Activated naive CD8-positive, alpha-beta T cell treated with anti-CD3 and anti-CD28 coated beads, Interleukin-2, amount 50 U/mL, for 24 hours (primary cell): Measurements from ENCODE around the gene AOX1.
"Not testable (repeated sequence)": the region's sequence is repeated elsewhere in the genome, so short reads cannot be mapped to it uniquely, and the experiment has no call there.

Experiments used
- ATAC-seq: fragments of 150-1000 bp; cut with Tn5 transposase; one replicate; pipeline ENCODE4 v1.10.0; 2021
- DNase-seq: peaks from one replicate; pipeline ENCODE4 v3.0.0; 2021
- H3K27ac Mint-ChIP-seq: one replicate; pipeline ENCODE4 v1.8.0; 2021; ENCODE audit warnings: mild to moderate bottlenecking, mixed read lengths
- H3K27me3 Mint-ChIP-seq: one replicate; pipeline ENCODE4 v1.8.0; 2021; ENCODE audit warnings: mixed read lengths
- H3K36me3 Mint-ChIP-seq: one replicate; pipeline ENCODE4 v1.8.0; 2021; ENCODE audit warnings: low read depth, mixed read lengths
- H3K4me1 Mint-ChIP-seq: one replicate; pipeline ENCODE4 v1.8.0; 2021; ENCODE audit warnings: mixed read lengths
- H3K4me3 Mint-ChIP-seq: one replicate; pipeline ENCODE4 v1.8.0; 2021; ENCODE audit warnings: mild to moderate bottlenecking, moderate library complexity, mixed read lengths
- H3K9me3 Mint-ChIP-seq: one replicate; pipeline ENCODE4 v1.8.0; 2021; ENCODE audit warnings: mixed read lengths

Gene AOX1

GRCh38 chr2:200631287-200631686, 45.5 kb downstream of the AOX1 start:
- Mint-ChIP-seq H3K27ac (no peak overlapping the region), H3K36me3 (no peaks in the 10 kb centered on the region), H3K9me3 (peaks cover 6% of the 10 kb centered on the region), H3K27me3 (peaks cover 9% of the 10 kb centered on the region), H3K4me3 (no peak overlapping the region), H3K4me1 (no peaks in the 10 kb centered on the region)
- DNase-seq = no peak
- ATAC-seq = no peak

- ATAC-seq (no peak), DNase-seq (no peak)
- no peak overlapping the region for H3K27ac Mint-ChIP-seq
- no peaks in the 10 kb centered on the region for H3K4me1 Mint-ChIP-seq
- H3K36me3 Mint-ChIP-seq = no peaks in the 10 kb centered on the region
- peaks cover 6% of the 10 kb centered on the region for H3K9me3 Mint-ChIP-seq
- H3K4me3 Mint-ChIP-seq = no peak overlapping the region
- H3K27me3 Mint-ChIP-seq = peaks cover 13% of the 10 kb centered on the region
Observed at GRCh38 chr2:200634231-200634964, 48.6 kb downstream of the AOX1 start.

DNA sequence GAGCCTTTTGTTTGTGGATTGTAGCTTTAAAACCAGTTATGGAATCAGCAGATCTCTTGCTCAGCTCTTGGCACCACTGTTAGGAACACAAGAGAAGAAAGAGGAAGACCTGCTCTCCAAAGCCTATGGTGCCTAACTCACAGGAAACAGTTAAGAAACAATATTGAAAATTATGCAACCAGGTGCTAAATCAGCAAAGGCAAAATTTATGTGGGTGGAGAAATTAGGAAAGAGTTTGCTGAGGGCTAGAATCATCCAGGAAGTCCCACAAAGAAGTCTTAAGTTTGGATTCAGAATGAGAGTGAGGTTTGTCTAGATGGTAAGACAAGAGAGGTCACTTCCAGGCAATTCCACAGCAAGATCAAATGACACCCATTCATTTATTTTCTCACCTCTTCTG, 49.4 kb downstream of the AOX1 start:
- peaks cover 8% of the 10 kb centered on the region for H3K27me3 Mint-ChIP-seq
- H3K4me1 Mint-ChIP-seq = no peaks in the 10 kb centered on the region
- H3K27ac Mint-ChIP-seq = no peak overlapping the region
- ATAC-seq = no peak
- H3K4me3 Mint-ChIP-seq = no peak overlapping the region
- H3K9me3 Mint-ChIP-seq = peaks cover 6% of the 10 kb centered on the region
- DNase-seq = no peak
- H3K36me3 Mint-ChIP-seq = no peaks in the 10 kb centered on the region

DNA sequence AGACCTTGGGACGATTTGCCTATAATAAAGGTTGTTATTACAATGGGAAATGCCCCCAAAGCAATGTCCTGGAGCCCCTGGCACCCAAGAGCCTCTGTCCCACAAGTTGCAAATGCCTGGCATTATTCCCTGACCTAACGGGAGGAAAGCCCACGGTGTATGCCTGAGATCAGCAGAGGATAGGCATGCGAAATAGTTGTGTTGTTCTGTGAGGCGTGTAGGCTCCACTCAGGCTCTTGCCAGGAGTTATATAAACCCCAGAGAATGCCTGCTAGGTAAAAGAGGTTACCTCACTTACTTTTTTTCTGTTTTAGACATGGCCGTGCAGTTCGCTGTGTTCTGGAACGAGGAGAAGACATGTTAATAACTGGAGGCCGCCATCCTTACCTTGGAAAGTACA, 52.1 kb downstream of the AOX1 start:
- no peak for ATAC-seq
- no peak for DNase-seq
- H3K4me3 Mint-ChIP-seq = no peak overlapping the region
- no peaks in the 10 kb centered on the region for H3K36me3 Mint-ChIP-seq
- no peaks in the 10 kb centered on the region for H3K4me1 Mint-ChIP-seq
- peaks cover 6% of the 10 kb centered on the region for H3K9me3 Mint-ChIP-seq
- no peak overlapping the region for H3K27ac Mint-ChIP-seq
- peaks cover 6% of the 10 kb centered on the region for H3K27me3 Mint-ChIP-seq

DNA sequence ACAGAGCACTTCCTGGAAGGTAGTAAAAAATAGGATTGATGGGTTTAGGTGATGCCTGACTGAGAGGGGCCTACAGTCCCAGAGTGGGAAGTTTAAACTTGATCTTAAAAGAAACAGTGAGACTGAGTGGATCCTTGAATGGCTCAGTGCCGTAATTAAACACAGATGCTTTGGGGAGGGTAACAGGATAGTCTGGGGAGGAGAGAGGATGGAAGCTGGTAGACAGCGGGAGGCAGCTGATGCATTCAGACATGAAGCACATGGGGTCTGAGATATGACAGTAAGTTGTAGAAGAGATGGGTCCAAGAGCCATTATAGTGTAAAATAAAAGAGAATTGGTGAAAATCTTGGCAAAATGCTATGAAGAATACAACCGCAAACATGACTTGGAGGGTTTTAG, 54.4 kb downstream of the AOX1 start:
- Mint-ChIP-seq H3K9me3 (no peaks in the 10 kb centered on the region), H3K4me3 (no peak overlapping the region), H3K27me3 (peaks cover 6% of the 10 kb centered on the region), H3K36me3 (no peaks in the 10 kb centered on the region), H3K4me1 (no peaks in the 10 kb centered on the region), H3K27ac (no peak overlapping the region)
- DNase-seq (no peak), ATAC-seq (no peak)

DNA sequence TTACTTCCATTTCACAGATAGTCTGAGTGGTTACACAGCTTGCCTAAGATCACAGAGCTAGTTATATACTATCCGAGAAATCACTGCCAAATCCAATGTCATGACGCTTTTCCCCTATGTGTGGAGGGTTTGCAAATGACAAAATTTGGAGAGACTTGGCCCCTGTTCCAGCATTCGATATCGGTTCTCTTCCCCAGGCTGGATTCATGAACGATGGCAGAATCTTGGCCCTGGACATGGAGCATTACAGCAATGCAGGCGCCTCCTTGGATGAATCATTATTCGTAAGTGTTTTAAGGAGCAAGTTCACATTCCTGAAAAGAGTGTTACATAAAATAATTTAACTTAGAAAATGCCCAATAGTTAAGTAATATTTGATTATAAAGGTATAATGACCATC, 55.1 kb downstream of the AOX1 start:
- DNase-seq (no peak), ATAC-seq (no peak)
- Mint-ChIP-seq H3K27ac (no peak overlapping the region), H3K27me3 (peaks cover 6% of the 10 kb centered on the region), H3K4me3 (no peak overlapping the region), H3K4me1 (no peaks in the 10 kb centered on the region), H3K9me3 (no peaks in the 10 kb centered on the region), H3K36me3 (no peaks in the 10 kb centered on the region)

DNA sequence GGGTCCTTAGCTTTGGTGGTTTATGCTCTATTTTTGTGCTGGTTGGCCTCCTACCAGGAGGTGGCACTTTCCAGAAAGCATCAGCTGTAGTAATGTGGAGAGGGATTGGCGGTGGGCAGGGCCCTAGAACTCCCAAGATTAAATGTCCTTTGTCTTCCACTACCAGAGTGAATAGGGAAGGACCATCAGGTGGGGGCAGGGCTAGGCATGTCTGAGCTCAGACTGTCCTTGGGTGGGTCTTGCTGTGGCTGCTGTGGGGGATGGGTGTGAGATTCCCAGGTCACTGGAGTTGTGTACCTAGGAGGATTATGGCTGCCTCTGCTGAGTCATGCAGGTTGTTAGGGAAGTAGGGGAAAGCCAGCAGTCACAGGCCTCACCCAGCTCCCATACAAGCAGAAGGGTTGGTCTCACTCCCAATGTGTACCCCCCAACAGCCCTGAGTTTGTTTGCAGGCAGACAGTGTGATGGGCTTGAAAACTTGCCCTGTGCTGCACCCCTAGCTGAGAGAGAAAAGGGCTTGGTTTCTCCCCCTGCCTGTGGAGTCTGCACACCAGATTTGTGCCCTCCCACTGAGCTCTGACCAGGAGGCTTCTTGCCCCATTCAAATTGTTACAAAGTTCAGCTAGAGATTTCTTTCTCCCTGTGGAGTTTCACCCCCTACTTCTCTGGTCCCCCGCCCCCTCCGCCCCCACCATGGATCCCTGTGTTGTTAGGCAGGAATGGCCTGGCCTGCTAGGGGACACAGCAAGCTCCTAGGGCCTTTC, 62.9 kb downstream of the AOX1 start:
- H3K4me3 Mint-ChIP-seq, H3K27ac Mint-ChIP-seq, ATAC-seq, H3K4me1 Mint-ChIP-seq, H3K27me3 Mint-ChIP-seq, DNase-seq, H3K36me3 Mint-ChIP-seq, H3K9me3 Mint-ChIP-seq: not testable (repeated sequence)

- Mint-ChIP-seq H3K27ac (no peak overlapping the region), H3K27me3 (peaks cover 3% of the 10 kb centered on the region), H3K4me1 (no peaks in the 10 kb centered on the region), H3K4me3 (no peak overlapping the region), H3K36me3 (no peaks in the 10 kb centered on the region), H3K9me3 (no peaks in the 10 kb centered on the region)
- DNase-seq (no peak), ATAC-seq (no peak)
Observed at GRCh38 chr2:200649724-200650123, 63.9 kb downstream of the AOX1 start.

GRCh38 chr2:200650195-200650594, 64.4 kb downstream of the AOX1 start:
- Mint-ChIP-seq H3K4me3 (no peak overlapping the region), H3K4me1 (no peaks in the 10 kb centered on the region), H3K36me3 (no peaks in the 10 kb centered on the region), H3K27me3 (peaks cover 3% of the 10 kb centered on the region), H3K9me3 (no peaks in the 10 kb centered on the region), H3K27ac (no peak overlapping the region)
- DNase-seq = no peak
- ATAC-seq = no peak

DNA sequence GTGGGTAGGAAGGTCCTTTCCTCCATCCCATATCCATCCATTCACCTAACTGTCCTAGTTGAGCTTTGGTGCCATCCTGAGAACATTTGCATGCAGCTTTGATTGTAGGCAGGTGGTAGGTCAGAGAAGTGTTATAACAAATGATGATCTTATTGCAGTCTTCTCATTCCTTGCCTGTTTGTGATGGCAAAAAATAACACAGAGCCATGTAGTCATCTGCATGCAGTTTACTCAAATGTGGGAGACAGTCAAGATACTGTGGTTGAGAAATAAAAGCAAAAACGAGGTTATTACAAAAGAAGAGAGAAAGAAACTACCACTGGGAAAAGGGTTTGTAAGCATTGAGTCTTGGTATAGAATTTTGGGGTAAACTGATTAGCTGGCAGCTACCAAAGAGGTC, 66.3 kb downstream of the AOX1 start:
- H3K27ac Mint-ChIP-seq = no peak overlapping the region
- H3K4me1 Mint-ChIP-seq = no peaks in the 10 kb centered on the region
- no peaks in the 10 kb centered on the region for H3K36me3 Mint-ChIP-seq
- ATAC-seq (no peak), DNase-seq (no peak)
- H3K9me3 Mint-ChIP-seq = no peaks in the 10 kb centered on the region
- H3K4me3 Mint-ChIP-seq = no peak overlapping the region
- H3K27me3 Mint-ChIP-seq = peaks cover 3% of the 10 kb centered on the region

DNA sequence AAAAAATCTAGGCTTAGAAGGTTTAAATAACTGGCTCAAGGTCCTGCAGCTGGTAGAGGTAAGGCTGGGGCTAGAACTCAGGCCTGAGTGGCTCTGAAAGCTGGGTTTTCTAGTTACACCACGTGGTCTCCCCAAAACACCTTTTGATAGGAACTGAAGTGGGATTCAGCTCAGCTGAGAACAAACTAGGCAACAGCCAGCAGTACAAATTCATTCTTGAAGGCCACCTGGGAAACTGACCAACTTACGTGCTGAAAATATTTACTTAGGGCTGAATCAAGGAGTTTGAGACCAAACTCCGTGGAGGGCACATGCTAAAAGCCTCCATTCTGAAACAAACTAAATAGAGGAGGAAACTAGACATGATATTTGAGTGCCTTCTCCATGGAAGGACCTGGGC, 67.2 kb downstream of the AOX1 start:
- Mint-ChIP-seq H3K4me3 (no peak overlapping the region), H3K36me3 (no peaks in the 10 kb centered on the region), H3K9me3 (no peaks in the 10 kb centered on the region), H3K4me1 (no peaks in the 10 kb centered on the region), H3K27ac (no peak overlapping the region), H3K27me3 (peaks cover 5% of the 10 kb centered on the region)
- ATAC-seq (no peak), DNase-seq (no peak)

DNA sequence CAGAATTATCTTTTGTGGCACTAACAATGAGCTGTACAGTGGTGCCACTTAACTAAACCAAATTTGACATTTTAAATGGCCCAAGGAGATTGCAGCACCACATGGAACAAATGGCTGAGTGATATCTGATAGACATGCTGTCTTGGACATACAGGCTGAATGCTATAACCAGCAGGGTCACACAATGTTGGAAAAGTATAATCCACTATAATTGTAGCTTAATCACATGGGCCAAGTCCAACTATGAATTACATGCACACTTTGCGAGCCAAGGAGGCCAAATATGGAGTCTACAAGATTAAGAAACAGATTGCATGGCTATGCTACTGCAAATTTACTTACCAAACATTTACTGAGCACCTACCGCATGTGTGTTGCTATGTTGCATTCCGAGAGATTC, 69.0 kb downstream of the AOX1 start:
- H3K9me3 Mint-ChIP-seq = no peaks in the 10 kb centered on the region
- H3K36me3 Mint-ChIP-seq = no peaks in the 10 kb centered on the region
- no peak for ATAC-seq

GRCh38 chr2:200655918-200656580, 70.2 kb downstream of the AOX1 start:
- no peaks in the 10 kb centered on the region for H3K36me3 Mint-ChIP-seq
- H3K4me3 Mint-ChIP-seq = no peak overlapping the region
- ATAC-seq = no peak
- DNase-seq = no peak
- no peaks in the 10 kb centered on the region for H3K9me3 Mint-ChIP-seq
- no peaks in the 10 kb centered on the region for H3K4me1 Mint-ChIP-seq
- H3K27me3 Mint-ChIP-seq = peaks cover 13% of the 10 kb centered on the region
- H3K27ac Mint-ChIP-seq = no peak overlapping the region

More for the DNA sequence above, 69.0 kb downstream of the AOX1 start:
- Mint-ChIP-seq H3K27ac (no peak overlapping the region), H3K27me3 (peaks cover 9% of the 10 kb centered on the region), H3K4me1 (no peaks in the 10 kb centered on the region), H3K4me3 (no peak overlapping the region)
- no peak for DNase-seq

DNA sequence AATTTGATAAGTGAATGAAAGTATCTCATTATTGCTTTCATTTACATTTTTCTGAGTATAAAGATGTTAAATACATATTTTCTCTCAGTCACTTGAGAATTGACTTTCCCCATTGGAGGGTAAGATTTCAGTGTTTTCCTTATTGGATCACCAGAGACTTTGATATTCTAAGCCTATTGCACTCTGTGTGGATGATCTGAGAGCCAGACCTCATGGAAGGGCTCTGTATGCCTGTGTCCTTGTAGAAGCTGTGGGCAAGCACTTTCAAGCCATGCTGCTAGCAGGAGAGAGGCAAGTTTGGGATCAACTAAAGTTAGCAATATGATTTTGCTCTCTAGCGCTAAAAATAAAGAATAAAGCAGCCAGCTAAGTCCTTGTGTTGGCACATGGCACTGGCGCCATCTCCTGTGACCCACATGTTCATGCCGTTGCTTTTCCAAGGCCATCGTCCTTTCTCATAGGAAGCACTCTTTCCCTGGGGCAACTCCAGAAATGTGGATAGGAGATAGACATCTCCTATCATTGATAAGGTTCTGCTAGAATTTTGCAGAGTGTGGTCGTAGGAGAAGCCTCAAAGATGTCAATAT, 72.6 kb downstream of the AOX1 start:
- Mint-ChIP-seq H3K4me1 (no peaks in the 10 kb centered on the region), H3K36me3 (no peaks in the 10 kb centered on the region), H3K27me3 (peaks cover 13% of the 10 kb centered on the region), H3K9me3 (no peaks in the 10 kb centered on the region), H3K27ac (no peak overlapping the region), H3K4me3 (no peak overlapping the region)
- DNase-seq (no peak), ATAC-seq (no peak)

- Mint-ChIP-seq H3K36me3 (no peaks in the 10 kb centered on the region), H3K27ac (no peak overlapping the region)
- ATAC-seq = no peak
Observed at GRCh38 chr2:200659410-200659809, 73.6 kb downstream of the AOX1 start.

More at GRCh38 chr2:200659410-200659809, 73.6 kb downstream of the AOX1 start:
- H3K9me3 Mint-ChIP-seq = no peaks in the 10 kb centered on the region
- H3K4me3 Mint-ChIP-seq = no peak overlapping the region
- no peaks in the 10 kb centered on the region for H3K4me1 Mint-ChIP-seq
- peaks cover 15% of the 10 kb centered on the region for H3K27me3 Mint-ChIP-seq
- no peak for DNase-seq
